H1 (cell line): Measurements from ENCODE around the gene GDF9. TPM values are rescaled to one million over a fixed set of nuclear protein-coding genes. Genes with fewer than 3 reads are reported as not detected.
"Not testable (repeated sequence)": the region's sequence is repeated elsewhere in the genome, so short reads cannot be mapped to it uniquely, and the experiment has no call there.

Experiments
- CTCF ChIA-PET: fragments of 300-600 bp; sonication (Branson Sonifier 250); formaldehyde crosslinking; loops from one replicate; lab custom pipeline; 2021; ENCODE audit not compliant: partially characterized antibody; lab: Charles Lee
- POLR2A ChIA-PET: fragments of 300-600 bp; sonication (Branson Sonifier 250); formaldehyde crosslinking; loops from one replicate; lab custom pipeline; 2021; ENCODE audit warnings: inconsistent platforms; ENCODE audit not compliant: partially characterized antibody; lab: Charles Lee
- DNase-seq, 2 experiments: peaks; one replicate each; pipeline versions ENCODE4 v3.0.0 to v3.0.0-alpha.2; 2010 to 2022; ENCODE audit warnings: low spot score in 2 of 2, low read depth in 1 of 2, mixed read lengths in 1 of 2
- FAIRE-seq: peaks from 2 replicates; lab custom pipeline; 2011; peaks lifted over from hg19 to GRCh38; lab: Jason Lieb, UNC
- H2AFZ ChIP-seq: 2 replicates; pipeline ENCODE4 v1.8.1; 2012; ENCODE audit warnings: low read length, inconsistent platforms
- H2AK5ac ChIP-seq: 2 replicates; pipeline ENCODE4 v1.6.1; 2013; ENCODE audit warnings: low read depth, low read length
- H2BK120ac ChIP-seq: replicated peaks from 2 replicates; pipeline ENCODE3; 2013; ENCODE audit warnings: low read depth, low read length, inconsistent platforms
- H2BK12ac ChIP-seq: 2 replicates; pipeline ENCODE4 v1.6.1; 2013; ENCODE audit warnings: low read depth, low read length
- H2BK15ac ChIP-seq: 2 replicates; pipeline ENCODE4 v1.6.1; 2013; ENCODE audit warnings: low read length
- H2BK20ac ChIP-seq: 2 replicates; pipeline ENCODE4 v1.6.1; 2013; ENCODE audit warnings: low read length
- H2BK5ac ChIP-seq: 2 replicates; pipeline ENCODE4 v1.6.1; 2013; ENCODE audit warnings: low read depth, low read length
- H3K14ac ChIP-seq: 2 replicates; pipeline ENCODE4 v1.6.1; 2013; ENCODE audit warnings: inconsistent platforms; ENCODE audit not compliant: insufficient read length
- H3K18ac ChIP-seq: 2 replicates; pipeline ENCODE4 v1.6.1; 2013; ENCODE audit warnings: low read length; ENCODE audit errors: extremely low read depth
- H3K23ac ChIP-seq: 2 replicates; pipeline ENCODE4 v1.6.1; 2013; ENCODE audit warnings: inconsistent platforms; ENCODE audit not compliant: insufficient read length
- H3K23me2 ChIP-seq: 2 replicates; pipeline ENCODE4 v1.6.1; 2013; ENCODE audit warnings: low read depth, low read length
- H3K27ac ChIP-seq: 2 replicates; pipeline ENCODE4 v1.6.1; 2011; ENCODE audit warnings: low read depth, low read length, inconsistent platforms
- H3K27me3 ChIP-seq, 4 experiments: replicated peaks in 1 of 4; 1 replicate in 1 of 4; 2 replicates in 3 of 4; pipeline versions ENCODE4 v1.6.1 to v1.8.1; 2011 to 2013; ENCODE audit warnings: low read length in 3 of 4, mild to moderate bottlenecking in 3 of 4, inconsistent platforms in 2 of 4, mixed read lengths in 2 of 4, moderate library complexity in 1 of 4; ENCODE audit not compliant: control insufficient read depth in 3 of 4, insufficient read depth in 3 of 4; ENCODE audit errors: extremely low read depth in 1 of 4
- H3K36me3 ChIP-seq, 4 experiments: 2 replicates each; pipeline versions ENCODE4 v1.6.1 to v1.8.1; 2011 to 2013; ENCODE audit warnings: mild to moderate bottlenecking in 4 of 4, low read length in 3 of 4, moderate library complexity in 2 of 4, control low read depth in 1 of 4, inconsistent platforms in 1 of 4; ENCODE audit not compliant: insufficient read depth in 4 of 4, control insufficient read depth in 2 of 4
- H3K4ac ChIP-seq: replicated peaks from 2 replicates; pipeline ENCODE3; 2013; ENCODE audit warnings: low read length, low read depth, mixed read lengths, inconsistent platforms; ENCODE audit not compliant: insufficient read length
- H3K4me1 ChIP-seq, 4 experiments: replicated peaks in 1 of 4; 1 replicate in 1 of 4; 2 replicates in 3 of 4; pipeline versions ENCODE4 v1.6.1 to v1.8.1; 2011 to 2013; ENCODE audit warnings: low read length in 3 of 4, inconsistent platforms in 2 of 4, mixed read lengths in 1 of 4; ENCODE audit not compliant: insufficient read depth in 4 of 4, control insufficient read depth in 3 of 4
- H3K4me2 ChIP-seq, 2 experiments: 2 replicates each; pipeline versions ENCODE4 v1.6.1 to v1.8.1; 2011 to 2013; ENCODE audit warnings: low read depth in 2 of 2, low read length in 2 of 2, control low read depth in 1 of 2, inconsistent platforms in 1 of 2, mild to moderate bottlenecking in 1 of 2; ENCODE audit not compliant: insufficient read depth in 1 of 2
- H3K4me3 ChIP-seq, 4 experiments: fragments of 200-600, 300-600 bp in 1 of 4; sonication (generic), shearing (Covaris generic), sonication (Bioruptor Twin) in 1 of 4; 2 replicates each; pipeline versions ENCODE4 v1.5.1 to v1.8.1; 2011 to 2016; ENCODE audit warnings: low read length in 4 of 4, low read depth in 3 of 4, control low read depth in 2 of 4, inconsistent platforms in 2 of 4, mild to moderate bottlenecking in 2 of 4, mixed read lengths in 1 of 4, moderate library complexity in 1 of 4; ENCODE audit not compliant: insufficient read depth in 2 of 4; ENCODE audit errors: extremely low read depth in 1 of 4
- H3K56ac ChIP-seq: replicated peaks from 2 replicates; pipeline ENCODE3; 2013; ENCODE audit warnings: low read depth, mild to moderate bottlenecking, mixed read lengths, low read length, inconsistent platforms; ENCODE audit not compliant: insufficient read length
- H3K79me1 ChIP-seq: 2 replicates; pipeline ENCODE4 v1.6.1; 2013; ENCODE audit warnings: low read depth, low read length, control low read depth
- H3K79me2 ChIP-seq, 2 experiments: 2 replicates each; pipeline versions ENCODE4 v1.6.1 to v1.8.1; 2012 to 2013; ENCODE audit warnings: low read length in 2 of 2, mild to moderate bottlenecking in 2 of 2, inconsistent platforms in 1 of 2; ENCODE audit not compliant: insufficient read depth in 2 of 2, control insufficient read depth in 1 of 2
- H3K9ac ChIP-seq, 4 experiments: replicated peaks in 1 of 4; 1 replicate in 1 of 4; 2 replicates in 3 of 4; pipeline versions ENCODE4 v1.6.1 to v1.8.1; 2011 to 2013; ENCODE audit warnings: low read depth in 3 of 4, low read length in 3 of 4, control low read depth in 2 of 4, mild to moderate bottlenecking in 2 of 4, moderate library complexity in 2 of 4, inconsistent platforms in 1 of 4; ENCODE audit errors: extremely low read depth in 1 of 4
- H3K9me3 ChIP-seq, 2 experiments: 2 replicates each; pipeline versions ENCODE4 v1.6.1 to v1.8.1; 2012 to 2013; ENCODE audit warnings: mild to moderate bottlenecking in 2 of 2, moderate library complexity in 2 of 2, control low read depth in 1 of 2, inconsistent platforms in 1 of 2, low read depth in 1 of 2, low read length in 1 of 2, mixed read lengths in 1 of 2; ENCODE audit not compliant: insufficient read depth in 2 of 2
- H4K20me1 ChIP-seq, 2 experiments: replicated peaks in 1 of 2; 2 replicates each; pipeline versions ENCODE3 to v1.8.1; 2011 to 2013; ENCODE audit warnings: inconsistent platforms in 2 of 2, low read length in 2 of 2, mild to moderate bottlenecking in 1 of 2; ENCODE audit not compliant: insufficient read depth in 2 of 2, control insufficient read depth in 1 of 2
- H4K5ac ChIP-seq: 2 replicates; pipeline ENCODE4 v1.6.1; 2013; ENCODE audit warnings: low read length, low read depth, mixed read lengths, inconsistent platforms; ENCODE audit not compliant: insufficient read length
- H4K8ac ChIP-seq: 2 replicates; pipeline ENCODE4 v1.8.0; 2013; ENCODE audit warnings: mild to moderate bottlenecking, moderate library complexity, low read length, inconsistent platforms; ENCODE audit not compliant: insufficient read depth; ENCODE audit errors: extremely low read depth
- H4K91ac ChIP-seq: replicated peaks from 2 replicates; pipeline ENCODE3; 2013; ENCODE audit warnings: low read length, mixed read lengths, inconsistent platforms; ENCODE audit not compliant: insufficient read length
- ASH2L ChIP-seq: fragments of 200-600, 300-600 bp; sonication (generic); IDR thresholded peaks from one replicate; pipeline ENCODE4 v1.7.1; 2017; ENCODE audit warnings: low read length
- E2F6 ChIP-seq: IDR thresholded peaks from 2 replicates; pipeline ENCODE4 v1.6.1; 2012; ENCODE audit warnings: inconsistent platforms
- TCF12 ChIP-seq: IDR thresholded peaks from 2 replicates; pipeline ENCODE4 v1.6.1; 2011; ENCODE audit warnings: low read depth, mild to moderate bottlenecking, low read length
- WGBS, 2 experiments: shearing (Covaris generic) in 1 of 2; methylation state at CpG; one replicate each; pipeline versions ENCODE4 v1.1.6 to v1.1.7; 2013 to 2015; ENCODE audit warnings: low lambda C conversion rate in 2 of 2, mixed read lengths in 2 of 2, inconsistent platforms in 1 of 2, low coverage in 1 of 2, missing lambda C conversion rate in 1 of 2; ENCODE audit not compliant: insufficient replicate concordance in 2 of 2, insufficient coverage in 1 of 2, insufficient read length in 1 of 2; ENCODE audit errors: extremely low coverage in 1 of 2, missing lambda C conversion rate in 1 of 2; 5-methylcytosine and 5-hydroxymethylcytosine counted together
- polyA plus RNA-seq, 7 experiments: library from polyadenylated mRNA; depleted of rRNA in 3 of 7; stranded (reverse) in 5 of 7; unstranded in 2 of 7; fragments of >200 nt in 5 of 7; fragments of 200-250 nt in 2 of 7; gene quantifications; 1 replicate in 5 of 7; 2 replicates in 1 of 7; 4 replicates in 1 of 7; pipeline versions ENCODE4 v1.2.1 to v1.2.3, GENCODE V29; 2011 to 2013; ENCODE audit warnings: missing spikeins in 2 of 7, mixed read lengths in 2 of 7
- total RNA-seq: library from RNA; stranded (reverse); fragmentation: NEBNext Ultra II Directional; extraction: Animal tissue kit (Norgen Biotek cat#: 25700); gene quantifications from 2 replicates; pipeline ENCODE4 v1.2.1, GENCODE V29; 2021
- TF ChIP-seq, protein P1 (sequence below): IDR thresholded peaks from 2 replicates; pipeline ENCODE4 v1.6.1; 2011; ENCODE audit warnings: low read depth, mild to moderate bottlenecking, low read length; ENCODE audit not compliant: insufficient read depth
- TF ChIP-seq, protein P2 (sequence below): IDR thresholded peaks from 2 replicates; pipeline ENCODE4 v1.6.1; 2011; ENCODE audit warnings: low read length, improper control_type of control experiment

GDF9 gene
- total and polyA plus RNA-seq, 2 of the 8 experiments (the other 6 are each of a cell fraction or from before 2014, with no cell fraction given), result 0.14 TPM; not detected in 1

GRCh38 chr5:132856011-132856410, 10.3 kb downstream of the GDF9 start (continued):
- TF ChIP-seq, protein P1, sequence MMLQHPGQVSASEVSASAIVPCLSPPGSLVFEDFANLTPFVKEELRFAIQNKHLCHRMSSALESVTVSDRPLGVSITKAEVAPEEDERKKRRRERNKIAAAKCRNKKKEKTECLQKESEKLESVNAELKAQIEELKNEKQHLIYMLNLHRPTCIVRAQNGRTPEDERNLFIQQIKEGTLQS, result no peak
- TF ChIP-seq, protein P2, sequence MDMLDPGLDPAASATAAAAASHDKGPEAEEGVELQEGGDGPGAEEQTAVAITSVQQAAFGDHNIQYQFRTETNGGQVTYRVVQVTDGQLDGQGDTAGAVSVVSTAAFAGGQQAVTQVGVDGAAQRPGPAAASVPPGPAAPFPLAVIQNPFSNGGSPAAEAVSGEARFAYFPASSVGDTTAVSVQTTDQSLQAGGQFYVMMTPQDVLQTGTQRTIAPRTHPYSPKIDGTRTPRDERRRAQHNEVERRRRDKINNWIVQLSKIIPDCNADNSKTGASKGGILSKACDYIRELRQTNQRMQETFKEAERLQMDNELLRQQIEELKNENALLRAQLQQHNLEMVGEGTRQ, result no peak
- TF ChIP-seq E2F6 (no peak), ASH2L (no peak), TCF12 (no peak)
- TF ChIP-seq, all 59 proteins: peak for 0

GRCh38 chr5:132854992-132855391, 11.3 kb downstream of the GDF9 start:
- not testable (repeated sequence) for FAIRE-seq, H2BK5ac ChIP-seq, H3K27ac ChIP-seq, H3K79me2 ChIP-seq, H2BK15ac ChIP-seq, H3K36me3 ChIP-seq, H2BK20ac ChIP-seq, H2AK5ac ChIP-seq, H3K14ac ChIP-seq, H4K8ac ChIP-seq, H4K20me1 ChIP-seq, H3K79me1 ChIP-seq, H3K4ac ChIP-seq, H3K18ac ChIP-seq, H2BK120ac ChIP-seq, H2AFZ ChIP-seq, H3K4me3 ChIP-seq, H4K5ac ChIP-seq, H4K91ac ChIP-seq, H3K4me2 ChIP-seq, H3K23me2 ChIP-seq, H3K27me3 ChIP-seq, H3K9ac ChIP-seq, H3K56ac ChIP-seq, DNase-seq, H3K23ac ChIP-seq, H3K9me3 ChIP-seq, H2BK12ac ChIP-seq, H3K4me1 ChIP-seq
- CTCF ChIA-PET, result interaction anchor here (0.6 to 32.2 kb wide), 6 partner anchors 10 to 393 kb away, joined by 3 to 465 read pairs (median 4); partner anchors contain the start of genes GDF9, SHROOM1 and UQCRQ
- POLR2A ChIA-PET, result interaction anchor here (0.8 to 1.6 kb wide), 3 partner anchors 10 to 32 kb away, joined by 3 to 6 read pairs (median 4); partner anchors contain the start of gene UQCRQ
- WGBS, 2 experiments, result 97% methylated on average over 5 of the region's 5 CpGs; no CpG with 5 or more reads in 1 of the 2 experiments
